Jurkat, Clone E6-1 (cell line): Measurements from ENCODE around the gene PLXDC2.

Experiments used
- DNase-seq: peaks from one replicate; pipeline ENCODE4 v3.0.0-alpha.2; 2011; ENCODE audit warnings: low read depth, low spot score
- H3K4me3 ChIP-seq: 2 replicates; pipeline ENCODE4 v1.5.1; 2011; ENCODE audit warnings: mild to moderate bottlenecking, low read length, control low read depth, moderate library complexity

The PLXDC2 gene

DNA sequence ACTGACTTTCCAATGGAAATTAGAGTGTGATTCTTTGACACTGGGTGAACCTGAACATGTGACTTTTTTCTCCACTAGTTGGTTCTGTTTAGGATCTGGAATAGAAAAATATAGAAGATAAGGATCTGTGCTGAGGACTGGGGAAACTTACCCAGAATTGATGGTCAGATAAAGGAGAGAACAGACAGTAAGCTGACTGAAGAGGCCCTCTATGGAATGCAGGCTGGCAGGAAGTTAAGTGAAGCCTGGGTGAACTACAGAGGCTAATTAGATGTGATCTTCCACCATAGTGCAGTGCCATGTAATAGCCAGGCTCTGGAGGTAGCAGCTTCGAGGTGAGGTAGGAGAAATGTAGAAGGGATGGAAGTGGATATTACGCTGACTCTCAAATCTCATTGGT, 455.3 kb downstream of the PLXDC2 start:
- no peak overlapping the region for H3K4me3 ChIP-seq
- no peak for DNase-seq

DNA sequence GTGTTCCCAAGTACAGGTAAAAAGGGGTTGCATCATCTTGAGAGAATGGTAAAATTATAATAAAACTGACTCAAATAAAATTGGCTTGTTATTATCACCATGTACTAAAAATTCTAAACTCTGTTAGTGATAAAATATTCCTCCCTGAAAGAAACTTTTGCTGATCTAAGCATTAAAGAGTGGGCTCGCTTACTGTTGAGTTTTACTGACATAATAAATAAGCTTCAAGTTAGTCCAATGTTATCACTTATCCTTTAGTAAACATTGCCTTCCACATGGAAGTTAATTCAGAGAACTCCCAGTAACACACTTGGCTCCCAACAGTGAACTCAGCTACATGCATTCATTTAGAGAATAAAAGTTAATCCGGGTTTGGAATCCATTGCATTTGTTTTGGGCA, 456.4 kb downstream of the PLXDC2 start:
- DNase-seq, result no peak
- no peak overlapping the region for H3K4me3 ChIP-seq

- DNase-seq, result no peak
These were observed 458.3 kb downstream of the PLXDC2 start for GRCh38 chr10:20274571-20274970.

GRCh38 chr10:20276127-20276979, 460.1 kb downstream of the PLXDC2 start:
- no peak for DNase-seq
- H3K4me3 ChIP-seq, result no peak overlapping the region

More at GRCh38 chr10:20274571-20274970, 458.3 kb downstream of the PLXDC2 start:
- H3K4me3 ChIP-seq, result no peak overlapping the region

- no peak for DNase-seq
- H3K4me3 ChIP-seq, result no peak overlapping the region
These were observed 461.6 kb downstream of the PLXDC2 start for GRCh38 chr10:20277820-20278219.

DNA sequence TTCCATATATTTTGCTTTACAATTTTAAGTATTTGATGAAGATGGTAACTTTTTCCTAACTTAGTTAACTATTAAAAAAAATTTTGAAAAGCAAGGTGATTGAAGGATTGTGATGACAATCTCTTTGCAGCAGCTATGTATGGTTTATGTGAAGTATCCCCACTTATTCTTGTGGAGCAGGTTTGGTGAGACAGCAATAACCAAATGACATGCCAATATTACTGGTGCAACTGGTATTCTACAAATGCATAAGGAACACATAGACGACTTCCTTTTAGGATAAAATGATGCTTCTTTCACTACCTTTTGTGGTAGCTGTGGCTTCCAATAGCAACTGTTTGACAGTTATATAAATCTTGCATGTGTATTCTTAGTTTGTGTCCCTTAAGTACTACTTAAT, 465.3 kb downstream of the PLXDC2 start:
- no peak for DNase-seq
- no peak overlapping the region for H3K4me3 ChIP-seq

DNA sequence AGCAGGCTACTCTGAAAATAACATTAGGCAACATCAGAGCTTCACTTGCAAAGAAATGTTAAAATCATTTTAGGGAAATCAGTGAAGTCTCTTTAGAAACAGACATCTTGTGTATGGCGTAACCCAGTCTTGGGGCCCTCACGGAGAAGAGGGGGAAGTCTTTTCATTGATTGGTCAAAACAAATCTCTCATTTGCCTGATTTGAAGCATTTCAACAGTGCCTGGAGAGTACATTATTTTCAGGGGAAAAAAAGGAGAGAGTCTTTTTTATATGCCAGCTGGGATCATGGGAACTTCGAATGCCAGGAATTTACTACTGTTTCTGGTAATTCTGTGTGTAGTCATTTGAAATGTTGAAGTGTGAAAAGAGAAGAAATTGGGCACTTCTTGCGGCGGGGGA, 471.4 kb downstream of the PLXDC2 start:
- DNase-seq, result no peak
- no peak overlapping the region for H3K4me3 ChIP-seq

GRCh38 chr10:20288060-20288459, 471.8 kb downstream of the PLXDC2 start:
- DNase-seq, result no peak
- H3K4me3 ChIP-seq, result no peak overlapping the region

GRCh38 chr10:20289070-20289828, 473.0 kb downstream of the PLXDC2 start:
- DNase-seq, result no peak
- H3K4me3 ChIP-seq, result no peak overlapping the region

GRCh38 chr10:20298417-20298816, 482.2 kb downstream of the PLXDC2 start:
- no peak for DNase-seq

DNA sequence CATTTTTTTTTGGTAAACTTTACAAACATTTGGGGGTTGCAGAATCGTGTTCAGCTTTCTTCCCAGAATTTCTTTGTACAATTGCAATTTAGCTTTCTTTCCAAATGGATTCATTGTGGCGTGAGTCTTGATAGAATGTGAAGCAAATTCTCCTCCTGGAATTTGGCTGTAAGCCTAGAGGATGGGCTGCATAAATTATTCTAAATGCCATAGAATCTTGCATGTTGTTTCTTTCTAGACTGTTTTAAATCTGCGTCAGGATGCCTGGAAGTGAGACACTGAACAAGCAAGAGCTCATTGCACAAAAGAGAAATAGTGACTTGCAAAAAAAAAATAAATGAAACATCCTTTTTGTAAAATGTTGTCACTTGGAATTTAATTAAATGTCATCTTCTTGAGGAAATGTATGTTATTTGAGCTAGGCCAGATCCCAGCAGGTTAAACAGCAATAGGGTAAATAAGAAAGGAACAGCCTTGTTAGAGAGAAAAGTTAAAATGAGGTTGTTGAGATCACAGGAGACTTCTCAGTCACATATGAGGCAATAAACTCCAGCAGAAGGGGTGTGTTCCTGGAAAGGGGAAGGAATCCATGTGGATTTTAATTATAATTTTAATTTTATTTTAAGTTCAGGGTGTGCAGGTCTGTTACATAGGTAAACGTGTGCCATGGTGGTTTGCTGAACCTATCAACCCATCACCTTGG, 483.0 kb downstream of the PLXDC2 start:
- DNase-seq, result no peak
- no peak overlapping the region for H3K4me3 ChIP-seq

More at GRCh38 chr10:20298417-20298816, 482.2 kb downstream of the PLXDC2 start:
- no peak overlapping the region for H3K4me3 ChIP-seq

- no peak for DNase-seq
- H3K4me3 ChIP-seq, result no peak overlapping the region
These were observed 484.5 kb downstream of the PLXDC2 start for GRCh38 chr10:20300735-20301134.

- H3K4me3 ChIP-seq, result no peak overlapping the region
- DNase-seq, result no peak
These were observed 485.8 kb downstream of the PLXDC2 start for GRCh38 chr10:20302033-20302432.

GRCh38 chr10:20303453-20304152, 487.4 kb downstream of the PLXDC2 start:
- no peak for DNase-seq
- no peak overlapping the region for H3K4me3 ChIP-seq

DNA sequence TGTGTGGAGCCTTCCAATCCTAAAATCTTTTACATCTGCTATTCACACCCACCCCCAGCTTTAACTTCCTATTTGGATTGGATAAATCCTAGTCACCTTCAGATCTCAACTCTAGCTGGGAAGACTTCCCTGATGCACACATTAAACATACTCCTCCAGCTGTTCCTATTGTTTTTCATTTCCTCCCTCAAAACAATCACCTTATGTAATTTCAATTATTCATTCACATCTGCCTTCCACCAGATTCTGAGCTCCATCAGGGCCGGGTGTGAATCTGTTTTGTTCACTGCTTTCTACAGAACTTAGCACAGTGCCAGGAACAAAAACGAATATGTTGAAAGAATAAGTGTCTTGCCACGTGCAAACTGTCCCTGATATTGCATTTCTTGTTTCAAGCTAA, 497.4 kb downstream of the PLXDC2 start:
- no peak overlapping the region for H3K4me3 ChIP-seq
- no peak for DNase-seq

GRCh38 chr10:20314431-20314830, 498.2 kb downstream of the PLXDC2 start:
- H3K4me3 ChIP-seq, result no peak overlapping the region
- DNase-seq, result no peak

- H3K4me3 ChIP-seq, result no peak overlapping the region
These were observed 511.7 kb downstream of the PLXDC2 start for GRCh38 chr10:20327954-20328353.

GRCh38 chr10:20330246-20330645, 514.0 kb downstream of the PLXDC2 start:
- no peak overlapping the region for H3K4me3 ChIP-seq
- DNase-seq, result peak; percentile 6

More at GRCh38 chr10:20327954-20328353, 511.7 kb downstream of the PLXDC2 start:
- DNase-seq, result no peak

- DNase-seq, result peak; percentile 4
- no peak overlapping the region for H3K4me3 ChIP-seq
These were observed 518.3 kb downstream of the PLXDC2 start for GRCh38 chr10:20334559-20334958.
